GM21526 (cell line): ENCODE results near the gene ST6GALNAC6.
A peak's percentile ranks its signal among the peaks of the same experiment; 100 is the strongest.
"Not testable (repeated sequence)": the region's sequence is repeated elsewhere in the genome, so short reads cannot be mapped to it uniquely, and the experiment has no call there.

ENCODE experiments used
- ATAC-seq: cut with Tn5 transposase; IDR thresholded peaks from one replicate; pipeline ENCODE4 v1.9.1; 2021; ENCODE audit warnings: moderate library complexity; ENCODE audit not compliant: unreplicated experiment, low FRiP score

The ST6GALNAC6 gene

DNA sequence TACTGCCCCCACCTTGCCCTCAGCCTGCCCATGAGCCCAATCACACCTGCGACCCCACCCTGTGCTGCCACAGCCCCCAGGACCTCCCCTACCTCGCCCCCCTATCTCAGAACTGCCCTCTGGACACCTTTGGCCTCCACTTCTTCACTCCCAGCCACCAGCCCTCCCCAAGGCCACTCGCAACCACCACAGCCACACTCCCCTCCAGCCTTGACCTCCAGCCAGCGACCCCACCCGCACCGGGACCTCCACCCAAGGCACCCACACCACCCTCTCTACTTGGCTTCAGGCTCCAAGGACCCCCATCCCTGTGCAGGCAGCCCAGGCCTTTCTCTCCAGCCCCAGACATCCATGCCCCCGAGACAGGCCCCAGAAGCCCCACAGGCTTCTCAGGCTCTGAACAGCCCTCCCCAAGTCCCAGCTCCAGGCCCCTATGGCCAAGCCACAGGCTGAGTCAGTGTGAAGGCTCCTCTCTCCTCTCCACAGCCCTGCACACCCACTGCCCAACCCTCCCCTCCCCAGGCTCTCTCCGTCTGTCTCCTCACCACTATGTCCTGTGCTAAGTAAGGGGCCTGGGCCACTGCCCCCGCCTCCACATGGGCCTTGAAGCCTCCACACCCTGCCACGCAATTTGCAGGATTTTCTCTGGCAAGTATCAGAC lies 24.0 kb downstream of the ST6GALNAC6 start:
- ATAC-seq, result no peak

DNA sequence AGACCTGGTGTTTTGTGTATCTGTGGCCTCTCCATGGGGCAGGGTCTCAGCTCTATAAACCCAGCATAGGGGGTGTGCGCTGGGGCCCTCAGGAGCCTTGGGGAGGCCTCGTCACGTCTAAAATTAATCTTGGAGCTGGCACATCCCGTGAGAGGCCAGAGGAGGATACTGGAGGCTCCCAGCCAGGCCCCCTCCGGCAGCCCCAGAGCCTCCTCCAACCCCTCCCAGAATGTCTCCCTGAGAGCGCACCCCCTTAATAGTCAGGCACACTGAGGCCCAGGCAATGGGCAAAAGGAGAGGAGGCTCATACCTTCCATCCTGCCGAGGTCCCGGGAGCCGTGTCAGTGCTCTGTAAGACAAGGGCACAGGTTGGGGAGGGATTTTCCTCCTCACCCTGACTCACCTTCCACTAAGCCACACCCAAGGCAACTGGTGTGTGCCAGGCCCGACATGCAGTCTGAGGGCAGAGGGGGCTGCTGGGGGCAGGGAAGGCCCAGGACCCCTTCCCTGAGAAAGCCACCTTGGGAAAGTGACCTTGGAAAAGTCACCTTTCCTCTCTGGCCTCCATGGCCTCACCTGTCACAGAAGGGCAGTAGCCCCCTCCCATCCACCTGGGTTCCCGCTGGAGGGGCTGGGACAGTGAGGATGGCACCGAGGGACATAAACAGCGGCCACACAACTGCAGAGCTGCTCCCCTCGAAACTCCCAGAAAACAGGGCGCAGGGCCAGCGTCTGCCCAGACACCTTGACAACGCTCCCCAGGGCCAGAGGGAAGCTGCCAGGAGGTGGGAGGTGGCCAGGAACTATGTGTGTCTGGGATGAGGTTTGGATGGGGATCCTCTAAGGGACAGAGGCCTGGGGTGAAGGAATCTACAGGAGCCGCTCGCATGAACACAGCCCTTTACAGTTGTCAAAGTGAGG lies 24.8 kb downstream of the ST6GALNAC6 start:
- ATAC-seq, result no peak

DNA sequence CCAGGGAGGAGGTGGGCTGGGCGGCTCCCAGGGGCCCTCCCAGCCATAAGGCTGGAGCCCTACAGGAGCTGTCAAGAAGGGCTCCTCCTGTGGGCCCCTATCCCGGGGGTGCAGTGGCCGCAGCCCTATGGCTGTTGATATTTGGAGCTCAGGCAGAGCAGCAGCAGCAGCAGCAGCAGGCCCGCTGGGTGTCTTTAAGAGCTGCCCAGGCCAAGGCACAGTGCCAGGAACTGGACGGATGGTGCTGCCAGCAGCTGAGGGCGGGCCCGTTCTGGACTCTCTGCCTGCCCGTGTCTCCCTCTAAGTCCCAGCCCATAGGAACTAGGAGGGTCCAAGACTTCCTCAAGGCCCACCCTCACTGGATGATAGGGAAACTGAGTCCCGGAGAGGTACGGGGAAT lies 25.5 kb downstream of the ST6GALNAC6 start:
- no peak for ATAC-seq

DNA sequence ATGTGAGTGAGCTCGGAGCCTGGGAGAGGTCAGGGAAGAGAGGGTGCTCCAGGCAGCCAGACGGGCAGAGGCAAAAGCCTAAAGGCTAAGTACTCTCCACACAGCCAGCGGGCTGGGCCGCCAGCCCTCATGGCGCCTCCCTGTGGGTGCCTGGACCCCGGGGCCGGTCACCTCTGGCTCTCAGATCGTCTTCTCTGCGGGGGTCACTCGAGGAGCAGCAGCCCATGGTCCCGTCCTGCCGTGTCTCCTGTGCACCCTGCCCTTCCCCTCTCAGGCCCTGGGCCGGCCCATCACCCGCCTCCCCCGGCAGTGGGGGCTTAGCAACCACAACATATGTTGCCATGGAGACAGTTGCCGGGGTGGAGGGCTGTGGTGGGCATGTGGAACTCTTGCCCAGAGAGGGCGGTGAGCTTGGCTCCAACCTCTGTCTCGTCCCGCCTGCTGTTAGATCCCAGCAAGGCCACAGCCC lies 26.1 kb downstream of the ST6GALNAC6 start:
- ATAC-seq, result no peak

DNA sequence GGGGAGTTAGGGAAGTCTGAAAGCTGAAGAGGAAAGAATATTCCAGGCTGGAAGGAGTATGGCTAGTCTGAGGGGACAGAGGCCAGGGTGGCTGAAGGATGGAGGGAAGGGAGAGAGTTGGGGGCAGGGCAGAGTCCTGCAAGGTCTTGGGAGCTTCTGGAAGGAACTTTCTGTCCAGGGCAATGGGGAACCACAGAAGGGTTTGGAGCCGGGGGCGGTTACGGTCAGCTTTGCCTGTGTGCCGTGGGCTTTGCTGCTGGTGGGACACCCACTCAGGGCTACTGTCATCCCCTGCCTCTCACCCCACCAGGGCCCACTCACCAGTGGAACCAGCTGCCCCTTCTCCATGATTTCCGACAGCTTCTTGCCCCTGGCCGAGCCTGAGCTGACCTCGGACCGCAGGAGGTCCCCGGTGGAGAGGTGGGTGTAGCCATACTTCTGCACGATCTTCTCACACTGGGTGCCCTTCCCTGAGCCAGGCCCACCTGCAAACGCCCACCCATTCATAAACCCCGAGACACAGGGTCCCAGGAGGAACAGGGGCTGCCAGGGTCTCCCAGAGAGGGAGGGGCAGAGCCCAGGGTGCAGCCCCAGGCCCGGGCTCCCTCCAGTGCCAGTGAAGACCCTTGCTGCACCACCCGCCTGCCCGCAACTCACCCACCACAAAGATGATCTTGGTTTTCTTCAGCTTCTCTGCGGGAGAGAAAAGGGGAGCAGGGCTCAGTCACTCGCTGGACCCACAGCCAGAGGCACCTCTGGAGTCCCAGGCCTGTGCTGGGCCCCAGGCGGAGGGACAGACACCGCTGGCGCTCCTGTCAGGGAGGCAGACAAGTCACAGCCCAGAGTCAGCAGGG lies 26.8 kb downstream of the ST6GALNAC6 start:
- ATAC-seq, result no peak

DNA sequence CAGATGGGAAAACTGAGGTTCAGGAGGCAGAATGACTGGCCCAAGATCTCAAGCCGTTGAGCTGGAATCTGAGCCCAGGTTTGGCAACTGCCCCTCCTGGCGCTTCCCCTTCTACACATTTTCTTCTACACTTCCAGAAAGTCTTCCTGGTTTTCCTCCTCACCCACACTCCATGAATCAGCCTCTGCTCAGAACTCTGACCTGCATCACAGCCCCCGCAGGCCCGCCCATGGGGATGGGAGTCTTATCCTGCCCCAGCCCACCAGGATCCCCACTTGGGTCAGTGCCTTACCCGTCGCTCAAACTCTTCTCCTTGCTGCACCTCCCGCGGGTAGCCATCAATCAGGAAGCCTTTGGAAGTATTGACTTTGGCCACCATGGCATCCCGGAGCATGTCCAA lies 27.9 kb downstream of the ST6GALNAC6 start:
- no peak for ATAC-seq

DNA sequence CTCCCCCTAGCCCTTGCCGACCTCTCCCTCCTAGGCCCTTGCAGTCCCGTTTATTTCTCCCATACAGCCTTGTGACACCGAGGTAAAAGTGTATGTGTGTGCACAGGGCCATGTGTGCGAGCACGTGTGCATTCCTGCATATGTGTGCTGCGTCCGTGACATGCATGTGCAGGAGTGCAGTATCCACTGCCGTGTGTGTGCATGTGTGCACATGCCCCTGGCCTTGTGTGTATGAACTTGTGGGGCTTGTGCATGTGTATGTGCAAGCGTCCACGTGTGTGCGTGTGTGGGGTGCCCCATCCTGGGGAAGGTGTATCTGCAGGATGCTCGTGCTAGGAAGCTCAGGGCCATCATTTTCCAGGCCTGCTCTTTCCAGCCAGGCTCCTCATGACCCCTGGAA lies 28.5 kb downstream of the ST6GALNAC6 start:
- ATAC-seq, result no peak

DNA sequence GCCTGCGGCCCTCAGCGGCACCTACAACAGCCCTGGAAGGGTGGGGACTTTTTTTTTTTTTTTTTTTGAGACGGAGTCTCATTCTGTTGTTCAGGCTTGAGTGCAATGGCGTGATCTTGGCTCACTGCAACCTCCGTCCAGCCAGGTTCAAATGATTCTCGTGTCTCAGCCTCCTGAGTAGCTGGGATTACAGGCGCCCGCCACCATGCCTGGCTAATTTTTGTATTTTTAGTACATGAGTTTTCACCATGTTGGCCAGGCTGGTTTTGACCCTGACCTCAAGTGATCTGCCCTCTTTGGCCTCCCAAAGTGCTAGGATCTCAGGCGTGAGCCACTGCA lies 29.3 kb downstream of the ST6GALNAC6 start:
- ATAC-seq, result not testable (repeated sequence)

DNA sequence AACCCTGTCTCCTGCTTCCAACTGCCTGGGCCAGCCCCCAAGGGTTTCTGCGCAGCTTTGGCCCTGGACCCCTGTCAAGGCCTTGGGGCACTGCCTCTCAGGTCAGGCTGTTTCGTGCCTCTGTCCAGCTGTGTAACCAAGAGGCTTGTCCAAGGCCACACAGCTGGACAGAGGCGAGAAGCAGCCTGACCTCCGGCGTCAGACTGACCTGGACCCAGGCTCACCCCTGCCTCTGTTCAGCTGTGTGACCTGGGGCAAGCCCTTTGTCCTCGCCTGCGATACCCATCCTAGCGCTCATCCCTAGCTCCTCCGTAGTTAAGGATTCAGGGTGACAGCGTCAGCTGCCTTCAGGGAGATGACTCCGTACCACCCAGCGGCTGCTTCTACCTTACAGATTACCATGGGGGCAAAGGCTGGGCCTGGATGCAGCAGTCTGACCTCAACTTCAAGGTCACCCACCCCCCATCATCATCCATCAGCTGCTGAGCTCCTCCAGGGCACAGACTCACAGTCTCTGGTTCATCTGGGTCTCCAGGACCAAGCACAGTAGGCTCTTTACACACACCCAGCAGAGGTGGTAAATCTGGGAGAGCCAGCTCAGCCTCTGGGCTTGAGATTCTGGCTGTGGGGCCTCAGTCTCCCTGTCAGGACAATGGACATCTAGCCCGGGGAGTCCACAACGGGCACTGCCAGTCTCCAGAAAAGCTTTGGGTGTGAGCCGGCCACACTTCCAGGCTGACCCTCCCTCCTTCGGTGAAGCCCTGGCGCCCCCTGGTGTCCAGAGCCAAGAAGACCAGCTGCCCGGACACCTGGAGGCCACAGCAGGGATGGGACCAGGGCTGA lies 29.9 kb downstream of the ST6GALNAC6 start:
- ATAC-seq, result peak; percentile 54

DNA sequence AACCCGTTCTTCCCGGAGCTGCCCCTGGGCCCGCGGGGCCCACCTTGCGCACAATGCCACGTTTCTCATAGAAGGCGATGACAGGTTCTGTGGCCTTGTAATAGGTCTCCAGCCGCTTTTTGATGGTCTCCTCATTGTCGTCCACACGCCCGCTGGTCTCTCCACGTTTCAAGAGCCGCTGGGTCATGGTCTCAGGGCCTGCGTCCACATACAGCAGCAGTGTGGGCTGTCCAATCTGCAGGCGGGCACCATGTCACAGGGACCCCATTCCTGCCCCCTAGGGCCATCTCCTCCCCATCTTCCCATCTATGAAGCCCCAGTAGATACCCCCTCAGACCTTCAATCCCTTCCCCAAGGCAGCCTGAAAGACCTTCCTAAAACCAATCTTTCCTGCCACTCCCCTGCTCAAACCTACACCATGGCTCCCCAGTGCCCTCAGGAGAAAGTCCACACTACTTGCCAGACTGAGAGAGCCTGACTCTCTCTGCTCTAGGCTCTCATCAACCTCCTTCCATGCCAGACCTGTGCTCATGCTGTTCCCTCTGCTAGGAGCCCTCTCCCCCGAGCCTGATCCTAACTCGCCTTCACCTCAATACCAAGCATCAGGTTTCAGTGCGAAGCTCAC lies 31.0 kb downstream of the ST6GALNAC6 start:
- ATAC-seq, result no peak

DNA sequence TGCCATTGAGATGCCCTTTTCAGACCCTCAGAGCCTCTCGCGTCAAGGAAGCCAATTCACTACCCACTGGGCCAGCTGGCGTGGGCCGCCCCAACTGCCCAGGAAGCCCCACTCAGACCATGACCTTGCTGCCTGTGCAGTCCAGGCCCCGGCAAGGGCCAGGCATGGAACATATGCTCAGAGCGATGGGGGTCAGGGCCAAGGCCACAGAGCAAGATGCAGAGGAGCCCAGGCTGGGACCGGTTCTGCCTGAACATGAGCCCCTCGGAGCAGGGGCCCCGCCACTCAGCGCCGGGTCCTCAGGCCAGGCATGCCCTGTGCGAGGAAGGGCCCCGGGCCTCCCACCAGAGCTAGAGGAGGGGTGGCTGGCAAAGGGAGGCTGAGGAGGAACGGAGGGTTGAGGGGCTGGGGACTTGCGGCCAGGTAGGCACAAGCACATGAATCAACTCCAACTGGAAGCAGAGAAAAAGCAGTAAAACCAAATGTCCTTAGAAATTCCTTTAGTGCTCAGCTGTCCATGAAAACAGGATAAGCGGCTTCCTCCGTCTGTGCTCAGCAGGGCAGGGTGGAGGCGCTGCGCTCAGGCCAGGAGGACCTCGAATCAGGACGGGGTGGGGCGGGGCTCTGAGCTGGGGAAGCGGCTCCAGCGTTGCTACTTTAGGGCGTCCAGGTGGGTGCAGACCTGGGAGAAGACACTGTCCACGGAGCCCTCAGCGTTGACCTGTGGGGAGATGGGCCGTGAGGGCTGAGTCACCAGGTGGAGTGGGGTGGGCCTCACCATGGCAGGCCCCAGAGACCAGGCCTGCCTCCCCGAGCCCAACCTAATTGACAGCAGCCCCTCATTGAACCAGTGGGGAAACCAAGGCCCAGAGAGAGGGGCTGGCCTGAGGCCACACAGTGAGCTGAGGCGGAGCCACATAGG lies 31.8 kb downstream of the ST6GALNAC6 start:
- ATAC-seq, result no peak

DNA sequence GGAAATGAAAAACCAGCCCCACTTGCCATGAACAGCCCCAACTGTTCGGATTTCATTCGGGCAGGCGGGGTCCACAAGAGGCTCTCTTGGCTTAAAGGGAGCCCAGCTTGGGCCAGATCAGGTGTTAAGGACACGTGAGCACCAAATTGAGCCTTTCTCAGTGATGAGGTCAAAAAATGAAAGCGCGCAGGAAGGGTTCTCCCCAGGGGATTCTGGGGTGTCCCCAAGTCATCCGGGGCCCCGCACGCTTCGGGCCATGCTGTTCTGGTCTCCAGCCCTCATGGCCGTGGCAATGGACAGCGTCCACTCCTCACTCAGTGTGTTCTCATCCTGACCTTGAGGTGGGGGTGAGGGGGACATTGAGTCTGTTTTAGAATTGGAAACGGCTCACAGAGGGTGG lies 32.9 kb downstream of the ST6GALNAC6 start:
- ATAC-seq, result no peak

DNA sequence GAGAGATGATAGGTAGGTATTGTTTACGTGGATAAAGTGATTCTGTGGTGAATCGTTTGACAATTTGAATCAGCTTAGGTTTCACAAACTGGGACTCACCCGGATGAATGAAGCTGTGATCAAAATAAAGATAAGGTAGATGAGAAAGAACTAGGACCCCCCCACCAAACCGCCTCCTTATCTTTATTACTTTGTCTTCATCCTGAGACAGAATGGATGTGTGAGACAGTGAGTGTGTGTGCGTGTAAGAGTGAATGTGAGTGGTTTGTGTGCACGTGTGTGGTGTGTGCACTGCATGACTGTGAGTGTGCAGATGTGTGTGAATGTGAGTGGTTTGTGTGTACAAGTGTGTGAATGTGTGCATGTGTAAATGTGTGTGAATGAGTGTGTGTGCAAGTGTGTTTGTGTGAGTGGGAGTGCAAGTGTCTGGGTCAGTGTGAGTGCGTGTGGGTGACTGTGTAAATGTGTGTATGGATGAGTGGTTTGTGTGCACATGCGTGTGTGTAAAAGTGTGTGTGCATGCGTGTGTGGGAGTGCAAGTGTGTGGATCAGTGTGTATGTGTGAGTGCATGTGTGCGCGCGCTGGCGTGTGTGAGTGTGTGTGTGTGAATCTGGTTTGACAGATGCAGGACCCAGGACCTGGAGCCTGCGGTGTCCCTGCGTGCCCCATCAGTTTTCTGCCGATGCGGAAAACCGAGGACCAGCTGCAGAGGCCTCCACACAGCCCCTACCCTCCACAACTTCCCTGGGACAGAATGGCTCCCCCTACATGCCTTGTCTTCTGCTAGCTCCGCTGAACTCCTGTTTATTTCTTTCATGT lies 33.5 kb downstream of the ST6GALNAC6 start:
- ATAC-seq, result no peak

DNA sequence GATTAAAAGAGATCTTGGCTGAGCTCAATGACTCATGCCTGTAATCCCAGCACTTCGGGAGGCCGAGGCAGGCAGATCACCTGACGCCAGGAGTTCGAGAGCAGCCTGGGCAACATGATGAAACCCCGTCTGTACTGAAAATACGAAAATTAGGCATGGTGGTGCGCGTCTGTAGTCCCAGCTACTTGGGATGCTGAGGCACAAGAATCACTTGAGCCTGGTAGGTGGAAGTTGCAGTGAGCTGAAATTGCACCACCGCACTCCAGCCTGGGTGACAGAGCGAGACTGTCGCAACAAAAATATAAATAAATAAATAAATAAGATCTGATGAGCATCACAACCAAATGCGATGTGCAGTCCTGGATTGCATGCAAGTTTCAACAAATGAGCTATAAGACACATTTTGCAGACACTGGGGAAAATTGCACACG lies 36.2 kb downstream of the ST6GALNAC6 start:
- no peak for ATAC-seq

DNA sequence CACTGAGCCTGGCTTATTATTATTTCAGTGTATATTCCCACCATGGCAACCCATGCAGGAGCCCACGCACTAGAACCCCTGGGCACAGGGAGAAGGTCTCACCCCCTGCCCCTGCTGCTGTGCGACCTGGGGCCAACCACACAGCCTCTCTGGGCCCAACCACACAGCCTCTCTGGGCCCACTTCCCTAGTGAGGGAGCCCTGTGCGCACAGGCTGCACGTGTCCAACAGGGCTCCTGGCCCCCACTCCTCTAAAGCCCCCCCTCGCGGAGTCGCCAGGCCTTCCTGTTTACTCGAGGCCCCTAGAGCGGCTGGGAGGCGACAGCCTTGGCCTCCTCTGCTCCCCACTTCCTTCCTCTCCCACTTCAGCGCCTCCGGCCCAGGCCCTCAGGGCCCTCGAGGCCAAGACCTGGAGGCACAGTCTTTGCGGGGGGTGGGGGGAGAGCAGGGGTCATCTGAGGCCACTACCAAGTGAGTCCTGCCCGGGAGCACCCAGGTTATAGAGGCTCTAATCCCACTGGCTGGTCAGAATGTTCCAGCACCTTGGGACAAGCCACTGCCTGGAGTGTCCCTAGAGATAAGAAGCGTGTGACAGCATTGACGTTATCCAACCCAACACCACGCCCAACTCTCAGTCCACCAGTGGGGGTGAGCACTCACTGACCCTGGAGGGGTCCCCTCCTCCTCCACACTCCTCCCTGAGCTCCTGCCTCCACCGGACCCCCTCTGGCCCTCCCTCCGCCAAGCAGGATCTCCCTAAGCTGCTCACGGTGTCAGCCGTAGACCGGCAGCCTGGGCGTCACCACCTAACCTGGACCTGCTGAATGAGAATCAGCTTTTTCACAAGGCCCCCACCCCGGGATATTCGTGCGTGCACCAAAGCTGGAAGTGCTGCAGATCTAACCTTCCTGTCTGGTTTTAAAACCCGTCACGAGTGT lies 37.1 kb downstream of the ST6GALNAC6 start:
- no peak for ATAC-seq

DNA sequence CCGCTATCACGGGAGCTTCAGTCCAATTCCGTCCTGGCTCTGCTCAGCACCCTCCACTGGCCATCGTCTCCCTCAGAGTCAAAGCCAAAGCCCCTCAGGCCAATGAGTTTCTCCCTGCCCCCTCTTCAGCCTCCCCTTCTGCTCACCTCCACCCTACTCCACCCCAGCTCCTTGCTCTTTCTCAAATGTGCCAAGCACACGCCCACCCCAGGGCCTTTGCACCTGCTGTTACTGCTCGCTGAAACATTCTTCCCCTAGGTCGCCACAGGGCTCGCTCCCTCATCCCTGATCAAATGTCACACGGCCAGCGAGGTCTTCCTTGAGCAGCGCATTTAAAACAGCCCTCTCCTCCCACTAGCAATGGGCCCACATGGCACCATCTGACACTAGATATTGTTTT lies 38.6 kb downstream of the ST6GALNAC6 start:
- ATAC-seq, result no peak

DNA sequence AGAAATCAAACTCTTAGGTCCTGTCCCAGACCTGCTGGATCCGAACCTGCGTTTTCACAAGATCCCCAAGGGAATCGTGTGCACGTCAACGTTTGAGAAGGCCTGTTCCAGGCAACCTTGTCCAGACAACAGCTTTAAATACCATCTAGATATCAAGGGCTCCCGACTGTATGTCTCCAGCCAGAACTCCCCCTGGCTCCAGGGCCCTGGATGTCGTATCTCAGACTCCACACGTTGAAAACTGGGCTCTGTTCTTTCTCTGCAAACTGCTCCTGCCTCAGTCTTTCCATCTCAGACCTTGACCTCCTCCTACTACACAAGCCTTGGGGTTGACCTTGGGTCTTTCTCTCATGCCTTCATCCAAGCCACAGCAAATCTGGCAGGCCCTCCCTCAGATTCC lies 39.1 kb downstream of the ST6GALNAC6 start:
- ATAC-seq, result no peak
